ENCODE results near the gene NPTX1. TPM values are rescaled to one million over a fixed set of nuclear protein-coding genes. Genes with fewer than 3 reads are reported as not detected.
A peak's percentile ranks its signal among the peaks of the same experiment; 100 is the strongest.

Gene NPTX1, protein sequence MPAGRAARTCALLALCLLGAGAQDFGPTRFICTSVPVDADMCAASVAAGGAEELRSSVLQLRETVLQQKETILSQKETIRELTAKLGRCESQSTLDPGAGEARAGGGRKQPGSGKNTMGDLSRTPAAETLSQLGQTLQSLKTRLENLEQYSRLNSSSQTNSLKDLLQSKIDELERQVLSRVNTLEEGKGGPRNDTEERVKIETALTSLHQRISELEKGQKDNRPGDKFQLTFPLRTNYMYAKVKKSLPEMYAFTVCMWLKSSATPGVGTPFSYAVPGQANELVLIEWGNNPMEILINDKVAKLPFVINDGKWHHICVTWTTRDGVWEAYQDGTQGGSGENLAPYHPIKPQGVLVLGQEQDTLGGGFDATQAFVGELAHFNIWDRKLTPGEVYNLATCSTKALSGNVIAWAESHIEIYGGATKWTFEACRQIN
- total RNA-seq (2011; cell fraction: chromatin; rRNA removed; ENCODE audit: low replicate concordance), result not detected in 2 replicates
- total RNA-seq (2011; cell fraction: nucleolus; rRNA removed), result not detected in 2 replicates
- not detected in 2 replicates for total RNA-seq (2011; cell fraction: nucleoplasm; rRNA removed)
- not detected in 2 replicates for total RNA-seq (2014; rRNA removed)
- not detected in 2 replicates for total RNA-seq (2014; rRNA removed; fragmentation: Illumina TruSeq; extraction: Trizol)
- total RNA-seq (2015; rRNA removed; fragmentation: Illumina TruSeq; extraction: Trizol), result not detected in 2 replicates
- 0.04 TPM in 1 of 2 replicates, not detected in the other for total RNA-seq (2021)
- polyA plus RNA-seq (2011; rRNA removed), result not detected in 2 replicates
- not detected in 2 replicates for polyA plus RNA-seq (2011; cell fraction: cytosol; rRNA removed)
- polyA plus RNA-seq (2011; cell fraction: nucleus; rRNA removed), result 0.03 TPM in 1 of 2 replicates, not detected in the other
- polyA plus RNA-seq (2012), result not detected in 2 replicates
- polyA plus RNA-seq (2014; fragmentation: Illumina TruSeq; extraction: Trizol), result not detected in 2 replicates
- not detected for polyA plus RNA-seq (2014; fragmentation: Nextera tagmentation; extraction: Ambion mirVana)
- not detected in 2 replicates for polyA plus RNA-seq (2014; rRNA removed)
- polyA minus RNA-seq (2011; rRNA and poly(A)+ RNA removed), result not detected in 2 replicates
- polyA minus RNA-seq (2011; cell fraction: cytosol; rRNA and poly(A)+ RNA removed), result 0.19 TPM in 1 of 2 replicates, not detected in the other
- under 0.01 TPM in 1 of 2 replicates, not detected in the other for polyA minus RNA-seq (2011; cell fraction: nucleus; rRNA and poly(A)+ RNA removed)
- not detected for Bru-seq, nascent RNA
- BruChase-seq, experiment 1, labeled RNA remaining after a 2-hour chase, result not detected
- not detected for BruChase-seq, experiment 2, labeled RNA remaining after a 6-hour chase
- long read RNA-seq, experiment 1, result 0 reads
- long read RNA-seq, experiment 2, result 0 reads
- long read RNA-seq, experiment 3, result 0 reads

DNA sequence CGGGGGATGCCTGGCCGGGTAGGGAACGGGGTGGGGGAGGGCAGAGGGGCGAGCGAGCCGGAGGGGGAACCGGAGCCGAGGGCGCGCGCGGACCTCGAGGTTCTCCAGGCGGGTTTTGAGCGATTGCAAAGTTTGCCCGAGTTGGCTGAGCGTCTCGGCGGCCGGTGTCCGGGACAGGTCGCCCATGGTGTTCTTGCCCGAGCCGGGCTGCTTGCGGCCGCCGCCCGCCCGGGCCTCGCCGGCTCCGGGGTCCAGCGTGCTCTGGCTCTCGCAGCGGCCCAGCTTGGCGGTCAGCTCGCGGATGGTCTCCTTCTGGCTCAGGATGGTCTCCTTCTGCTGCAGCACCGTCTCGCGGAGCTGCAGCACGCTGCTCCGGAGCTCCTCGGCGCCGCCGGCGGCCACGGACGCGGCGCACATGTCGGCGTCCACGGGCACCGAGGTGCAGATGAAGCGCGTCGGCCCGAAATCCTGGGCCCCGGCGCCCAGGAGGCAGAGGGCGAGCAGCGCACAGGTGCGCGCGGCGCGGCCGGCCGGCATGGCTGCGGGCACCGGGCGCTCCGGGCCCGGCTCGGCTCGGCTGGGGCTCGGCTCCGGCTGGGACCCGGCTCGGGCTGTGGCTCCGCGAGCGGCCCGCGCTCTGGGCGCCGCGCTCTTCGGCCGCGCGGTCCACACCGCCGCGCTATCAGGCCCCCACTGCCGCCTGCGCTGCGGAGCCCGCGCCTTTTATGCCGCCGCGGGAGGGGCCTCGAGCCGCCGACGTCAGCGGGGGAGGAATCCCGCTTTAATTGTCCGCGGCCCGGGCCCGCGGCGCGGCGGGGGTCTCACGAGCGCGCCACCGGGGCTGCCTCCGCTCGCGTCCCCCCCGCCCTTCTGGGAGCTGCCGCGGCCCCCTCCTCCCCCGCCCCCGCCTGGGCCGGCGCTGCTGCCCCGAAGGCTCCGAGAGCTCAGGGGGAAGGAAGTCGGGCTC lies at the start of gene NPTX1:
Gene NPTX1 (minus strand): TSS at position 698 of the 967 bp plus-strand sequence. CDS start 161 bp downstream, at position 537.
- Histone ChIP-seq H3K4me2 (ENCODE audit: insufficient read depth, low read length) (no peak within 1 kb of the TSS), H4K20me1 (replicated peaks; ENCODE audit: control insufficient read depth, insufficient read depth, low read length) (peaks cover 20% of the 10 kb centered on the region), H3K9ac (ENCODE audit: insufficient read depth in 1 of 2, low read depth in 2 of 2, low read length in 2 of 2) (no peak within 1 kb of the TSS), H3K79me2 (ENCODE audit: control insufficient read depth, insufficient read depth, low read length) (no peaks in the 10 kb centered on the region), H3K36me3 (ENCODE audit: control insufficient read depth, insufficient read depth, low read length) (no peaks in the 10 kb centered on the region), H3K27me3 (ENCODE audit: control insufficient read depth in 2 of 2, insufficient read depth in 2 of 2, low read length in 2 of 2) (peaks cover 46 to 96% of the 10 kb centered on the region in 2 experiments; a peak in 4 of 5 replicates), H3K9me1 (ENCODE audit: control insufficient read depth, insufficient read depth, low read length) (no peaks in the 10 kb centered on the region), H3K9me3 (replicated peaks; ENCODE audit: control insufficient read depth, insufficient read depth, low read depth, low read length) (no peaks in the 10 kb centered on the region), H2AFZ (ENCODE audit: low read depth, low read length) (no peak within 1 kb of the TSS), H3K27ac (ENCODE audit: extremely low read depth, low read depth, low read length) (no peak within 1 kb of the TSS), H3K4me1 (replicated peaks in 1 of 2; ENCODE audit: control insufficient read depth in 2 of 2, insufficient read depth in 2 of 2, low read length in 2 of 2) (peaks cover 0 to 48% of the 10 kb centered on the region in 2 experiments; a peak in 3 of 5 replicates), H3K4me3 (no peak within 1 kb of the TSS)
- peak in 2 of 4 experiments; percentile 53 to 57 for DNase-seq (ENCODE audit: extremely low read depth in 1 of 4, low spot score in 3 of 4)
- BruUV-seq (replicated peaks), result no TSS peak
- in situ Hi-C loops (cut with MboI), result no loop called here
- 25% methylated on average over 27 of the region's 136 CpGs for WGBS (ENCODE audit: insufficient coverage, low coverage, missing lambda C conversion rate)
- no peak for ATAC-seq
- CTCF ChIA-PET (ENCODE audit: low intra/inter-chr PET ratio), result no interaction called here
- intact Hi-C loops (cut with micrococcal nuclease), result no loop called here
- no peak for FAIRE-seq
- POLR2A ChIA-PET, result interaction anchor here (0.5 to 0.7 kb wide), 3 partner anchors 10 to 595 kb away, joined by 3 read pairs; no protein-coding TSS in a partner anchor
- TF ChIP-seq, protein P1, sequence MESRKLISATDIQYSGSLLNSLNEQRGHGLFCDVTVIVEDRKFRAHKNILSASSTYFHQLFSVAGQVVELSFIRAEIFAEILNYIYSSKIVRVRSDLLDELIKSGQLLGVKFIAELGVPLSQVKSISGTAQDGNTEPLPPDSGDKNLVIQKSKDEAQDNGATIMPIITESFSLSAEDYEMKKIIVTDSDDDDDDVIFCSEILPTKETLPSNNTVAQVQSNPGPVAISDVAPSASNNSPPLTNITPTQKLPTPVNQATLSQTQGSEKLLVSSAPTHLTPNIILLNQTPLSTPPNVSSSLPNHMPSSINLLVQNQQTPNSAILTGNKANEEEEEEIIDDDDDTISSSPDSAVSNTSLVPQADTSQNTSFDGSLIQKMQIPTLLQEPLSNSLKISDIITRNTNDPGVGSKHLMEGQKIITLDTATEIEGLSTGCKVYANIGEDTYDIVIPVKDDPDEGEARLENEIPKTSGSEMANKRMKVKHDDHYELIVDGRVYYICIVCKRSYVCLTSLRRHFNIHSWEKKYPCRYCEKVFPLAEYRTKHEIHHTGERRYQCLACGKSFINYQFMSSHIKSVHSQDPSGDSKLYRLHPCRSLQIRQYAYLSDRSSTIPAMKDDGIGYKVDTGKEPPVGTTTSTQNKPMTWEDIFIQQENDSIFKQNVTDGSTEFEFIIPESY (CRISPR knock-in tag; IDR thresholded peaks at IDR 0.05), result 0 out of 2 replicates have a peak, but pooled peaks have one; percentile 38
- TF ChIP-seq, protein P2, sequence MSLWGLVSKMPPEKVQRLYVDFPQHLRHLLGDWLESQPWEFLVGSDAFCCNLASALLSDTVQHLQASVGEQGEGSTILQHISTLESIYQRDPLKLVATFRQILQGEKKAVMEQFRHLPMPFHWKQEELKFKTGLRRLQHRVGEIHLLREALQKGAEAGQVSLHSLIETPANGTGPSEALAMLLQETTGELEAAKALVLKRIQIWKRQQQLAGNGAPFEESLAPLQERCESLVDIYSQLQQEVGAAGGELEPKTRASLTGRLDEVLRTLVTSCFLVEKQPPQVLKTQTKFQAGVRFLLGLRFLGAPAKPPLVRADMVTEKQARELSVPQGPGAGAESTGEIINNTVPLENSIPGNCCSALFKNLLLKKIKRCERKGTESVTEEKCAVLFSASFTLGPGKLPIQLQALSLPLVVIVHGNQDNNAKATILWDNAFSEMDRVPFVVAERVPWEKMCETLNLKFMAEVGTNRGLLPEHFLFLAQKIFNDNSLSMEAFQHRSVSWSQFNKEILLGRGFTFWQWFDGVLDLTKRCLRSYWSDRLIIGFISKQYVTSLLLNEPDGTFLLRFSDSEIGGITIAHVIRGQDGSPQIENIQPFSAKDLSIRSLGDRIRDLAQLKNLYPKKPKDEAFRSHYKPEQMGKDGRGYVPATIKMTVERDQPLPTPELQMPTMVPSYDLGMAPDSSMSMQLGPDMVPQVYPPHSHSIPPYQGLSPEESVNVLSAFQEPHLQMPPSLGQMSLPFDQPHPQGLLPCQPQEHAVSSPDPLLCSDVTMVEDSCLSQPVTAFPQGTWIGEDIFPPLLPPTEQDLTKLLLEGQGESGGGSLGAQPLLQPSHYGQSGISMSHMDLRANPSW (CRISPR knock-in tag; IDR thresholded peaks at IDR 0.05), result no peak
- TF ChIP-seq GATAD2A (IDR thresholded peaks at IDR 0.05) (no peak), ZNF3 (CRISPR knock-in tag; IDR thresholded peaks at IDR 0.05) (no peak)
- TF ChIP-seq, protein P3, sequence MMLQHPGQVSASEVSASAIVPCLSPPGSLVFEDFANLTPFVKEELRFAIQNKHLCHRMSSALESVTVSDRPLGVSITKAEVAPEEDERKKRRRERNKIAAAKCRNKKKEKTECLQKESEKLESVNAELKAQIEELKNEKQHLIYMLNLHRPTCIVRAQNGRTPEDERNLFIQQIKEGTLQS (IDR thresholded peaks at IDR 0.05), result no peak
- TF ChIP-seq, protein P3 (CRISPR knock-in tag; conservative IDR thresholded peaks at IDR 0.05), result no peak
